Sigmoid colon (tissue), 3 donors: ENCODE data around the gene SPTA1.

Source experiments
- POLR2A ChIP-seq, 2 donors: fragments of 450-650 bp; IDR thresholded peaks; one replicate each; pipeline ENCODE4 v1.6.1; 2016; ENCODE audit warnings: antibody characterized with exemption in 2 of 2, mild to moderate bottlenecking in 2 of 2, moderate library complexity in 2 of 2
- TF ChIP-seq, protein P1 (sequence below), 4 experiments: fragments of 450-650 bp in 3 of 4; fragments of 200-600 bp in 1 of 4; IDR thresholded peaks; one replicate each; pipeline ENCODE4 v1.5.1; 2016 to 2019; ENCODE audit warnings: antibody characterized with exemption in 4 of 4, mild to moderate bottlenecking in 3 of 4, moderate library complexity in 2 of 4

DNA sequence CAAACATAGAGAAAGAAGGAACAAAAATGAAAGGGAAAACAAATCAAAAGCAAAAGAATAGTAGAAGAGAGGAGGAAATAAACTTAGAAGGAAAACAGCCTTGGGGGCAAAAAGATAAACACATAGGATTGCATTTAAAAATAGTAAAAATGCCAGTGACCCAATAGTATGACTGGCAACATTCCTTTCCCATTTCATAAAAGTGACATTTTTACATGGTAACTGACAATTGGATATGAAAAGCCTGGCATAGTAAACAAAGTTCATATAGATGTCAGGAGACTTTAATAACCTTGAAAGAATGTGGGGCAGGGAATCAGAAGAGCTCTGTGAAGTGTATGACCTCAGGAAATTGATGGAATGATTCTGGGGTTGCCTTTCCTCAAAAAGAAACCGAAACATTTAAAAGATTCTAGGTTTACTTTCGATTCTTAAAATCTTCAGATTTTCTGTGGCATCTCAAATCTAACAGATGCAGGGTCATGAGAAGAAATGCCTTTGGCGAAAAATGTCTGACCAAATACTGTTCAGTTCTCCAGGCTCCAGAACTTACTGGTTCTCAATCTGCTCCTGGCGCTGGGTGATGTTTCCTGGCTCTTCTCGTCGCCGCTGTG is 33.7 kb downstream of the SPTA1 start:
- TF ChIP-seq, protein P1, sequence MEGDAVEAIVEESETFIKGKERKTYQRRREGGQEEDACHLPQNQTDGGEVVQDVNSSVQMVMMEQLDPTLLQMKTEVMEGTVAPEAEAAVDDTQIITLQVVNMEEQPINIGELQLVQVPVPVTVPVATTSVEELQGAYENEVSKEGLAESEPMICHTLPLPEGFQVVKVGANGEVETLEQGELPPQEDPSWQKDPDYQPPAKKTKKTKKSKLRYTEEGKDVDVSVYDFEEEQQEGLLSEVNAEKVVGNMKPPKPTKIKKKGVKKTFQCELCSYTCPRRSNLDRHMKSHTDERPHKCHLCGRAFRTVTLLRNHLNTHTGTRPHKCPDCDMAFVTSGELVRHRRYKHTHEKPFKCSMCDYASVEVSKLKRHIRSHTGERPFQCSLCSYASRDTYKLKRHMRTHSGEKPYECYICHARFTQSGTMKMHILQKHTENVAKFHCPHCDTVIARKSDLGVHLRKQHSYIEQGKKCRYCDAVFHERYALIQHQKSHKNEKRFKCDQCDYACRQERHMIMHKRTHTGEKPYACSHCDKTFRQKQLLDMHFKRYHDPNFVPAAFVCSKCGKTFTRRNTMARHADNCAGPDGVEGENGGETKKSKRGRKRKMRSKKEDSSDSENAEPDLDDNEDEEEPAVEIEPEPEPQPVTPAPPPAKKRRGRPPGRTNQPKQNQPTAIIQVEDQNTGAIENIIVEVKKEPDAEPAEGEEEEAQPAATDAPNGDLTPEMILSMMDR (IDR thresholded peaks at IDR 0.05), result no peak
- TF ChIP-seq POLR2A (IDR thresholded peaks at IDR 0.05), result no peak
